SK-N-SH treated with all-trans-retinoic acid at 6 μM for 48 hours (cell line): Measurements from ENCODE around the gene OSBPL5.

Source experiments
- ARNTL ChIP-seq: fragments of 450-650 bp; formaldehyde crosslinking; IDR thresholded peaks from 2 replicates; pipeline ENCODE4 v1.5.0; 2020; ENCODE audit warnings: low read depth, mild to moderate bottlenecking, moderate library complexity, borderline replicate concordance
- CSRNP3 ChIP-seq: fragments of 250-450 bp; sonication (Bioruptor Pico); IDR thresholded peaks from 2 replicates; pipeline ENCODE4 v1.5.1; 2021; ENCODE audit warnings: mild to moderate bottlenecking, moderate library complexity
- ESRRG ChIP-seq: fragments of 250-450 bp; sonication (Bioruptor Pico); IDR thresholded peaks from 2 replicates; pipeline ENCODE4 v1.6.1; 2021; ENCODE audit warnings: mild to moderate bottlenecking
- PATZ1 ChIP-seq: fragments of 250-450 bp; sonication (Bioruptor Pico); IDR thresholded peaks from 2 replicates; pipeline ENCODE4 v1.8.0; 2020; ENCODE audit warnings: mild to moderate bottlenecking, moderate library complexity, borderline replicate concordance
- SNAI2 ChIP-seq: fragments of 250-450 bp; sonication (Bioruptor Pico); IDR thresholded peaks from 2 replicates; pipeline ENCODE4 v1.5.0; 2020; ENCODE audit warnings: mild to moderate bottlenecking, moderate library complexity
- TOX ChIP-seq: fragments of 250-450 bp; sonication (Bioruptor Pico); IDR thresholded peaks from 2 replicates; pipeline ENCODE4 v1.8.0; 2021; ENCODE audit warnings: mild to moderate bottlenecking, moderate library complexity, borderline replicate concordance
- TSHZ2 ChIP-seq: fragments of 250-450 bp; sonication (Bioruptor Pico); IDR thresholded peaks from 2 replicates; pipeline ENCODE4 v1.5.0; 2020; ENCODE audit warnings: mild to moderate bottlenecking, moderate library complexity
- ZFP3 ChIP-seq: fragments of 250-450 bp; sonication (Bioruptor Pico); IDR thresholded peaks from 2 replicates; pipeline ENCODE4 v1.5.0; 2020; ENCODE audit warnings: mild to moderate bottlenecking, moderate library complexity

- TF ChIP-seq ESRRG (CRISPR knock-in tag) = no peak
- TF ChIP-seq TOX = no peak
- TF ChIP-seq TSHZ2 (CRISPR knock-in tag) = no peak
- TF ChIP-seq PATZ1 (CRISPR knock-in tag) = no peak
- no peak for TF ChIP-seq ARNTL
- TF ChIP-seq SNAI2 (CRISPR knock-in tag) = no peak
- TF ChIP-seq ZFP3 = no peak
- no peak for TF ChIP-seq CSRNP3
Observed at GRCh38 chr11:3131330-3131941, 33.7 kb downstream of the OSBPL5 start.
